K562 (cell line): Measurements from ENCODE around the gene RBM18. TPM values are rescaled to one million over a fixed set of nuclear protein-coding genes. Genes with fewer than 3 reads are reported as not detected.

Experiments used
- ATAC-seq: fragments of 200-7000 bp; cut with Tn5 transposase; 3 replicates; pipeline ENCODE4 v1.9.1; 2020; ENCODE audit warnings: moderate library complexity
- BruUV-seq: library from RNA; stranded (reverse); fragments of 400-500 nt; replicated peaks from 2 replicates; lab custom pipeline; 2021; lab: Mats Ljungman, UMichigan
- CTCF ChIA-PET: fragments of 300-600 bp; formaldehyde crosslinking; extraction: SDS; loops from one replicate; lab custom pipeline; 2021; ENCODE audit warnings: low intra/inter-chr PET ratio; lab: Yijun Ruan, JAX
- POLR2A ChIA-PET: fragments of 300-600, 350-650 bp; sonication (Branson Sonifier 250); formaldehyde crosslinking; extraction: SDS; loops from one replicate; lab custom pipeline; 2021; ENCODE audit warnings: antibody characterized with exemption, inconsistent platforms; lab: Yijun Ruan, JAX
- DNase-seq, 4 experiments: peaks; one replicate each; pipeline versions ENCODE4 v3.0.0 to v3.0.0-alpha.2; 2011 to 2018; ENCODE audit warnings: low spot score in 3 of 4, mixed read lengths in 3 of 4; ENCODE audit errors: extremely low read depth in 1 of 4
- FAIRE-seq: peaks from 2 replicates; lab custom pipeline; 2011; peaks lifted over from hg19 to GRCh38; lab: Jason Lieb, UNC
- H2AFZ ChIP-seq: 2 replicates; pipeline ENCODE4 v1.6.0; 2011; ENCODE audit warnings: low read depth, low read length, control low read depth, inconsistent platforms
- H3K27ac ChIP-seq: fragments of 200-600 bp; 3 replicates; pipeline ENCODE4 v1.8.0; 2011; ENCODE audit warnings: low read depth, mild to moderate bottlenecking, control low read depth, inconsistent platforms, low read length, moderate library complexity, mixed read lengths; ENCODE audit errors: extremely low read depth
- H3K27me3 ChIP-seq, 2 experiments: fragments of 300-600 bp in 1 of 2; 2 replicates in 1 of 2; 3 replicates in 1 of 2; pipeline versions ENCODE4 v1.6.0 to v1.8.0; 2011; ENCODE audit warnings: inconsistent platforms in 2 of 2, low read length in 2 of 2, mild to moderate bottlenecking in 1 of 2, mixed read lengths in 1 of 2, moderate library complexity in 1 of 2; ENCODE audit not compliant: control insufficient read depth in 2 of 2, insufficient read depth in 2 of 2
- H3K36me3 ChIP-seq: fragments of 300-600 bp; 3 replicates; pipeline ENCODE4 v1.8.0; 2011; ENCODE audit warnings: mild to moderate bottlenecking, low read length, inconsistent platforms; ENCODE audit not compliant: control insufficient read depth, insufficient read depth
- H3K4me1 ChIP-seq, 2 experiments: fragments of 200-600 bp in 1 of 2; replicated peaks in 1 of 2; 2 replicates in 1 of 2; 3 replicates in 1 of 2; pipeline versions ENCODE4 v1.5.1 to v1.8.0; 2011; ENCODE audit warnings: inconsistent platforms in 2 of 2, low read length in 2 of 2, mild to moderate bottlenecking in 1 of 2, mixed read lengths in 1 of 2, moderate library complexity in 1 of 2; ENCODE audit not compliant: control insufficient read depth in 2 of 2, insufficient read depth in 2 of 2
- H3K4me2 ChIP-seq: 2 replicates; pipeline ENCODE4 v1.6.1; 2011; ENCODE audit warnings: low read length, control low read depth, inconsistent platforms, mixed read lengths; ENCODE audit not compliant: insufficient read depth
- H3K4me3 ChIP-seq: fragments of 200-600 bp; sonication (generic), shearing (Covaris generic); 2 replicates; pipeline ENCODE4 v1.5.1; 2016; ENCODE audit warnings: control low read depth, inconsistent platforms
- H3K79me2 ChIP-seq: fragments of 200-600 bp; 3 replicates; pipeline ENCODE4 v1.8.0; 2011; ENCODE audit warnings: low read length, inconsistent platforms; ENCODE audit not compliant: control insufficient read depth, insufficient read depth
- H3K9ac ChIP-seq, 2 experiments: 2 replicates each; pipeline versions ENCODE4 v1.6.0 to v1.6.1; 2011; ENCODE audit warnings: low read depth in 2 of 2, low read length in 2 of 2, control low read depth in 1 of 2, inconsistent platforms in 1 of 2, mild to moderate bottlenecking in 1 of 2, mixed read lengths in 1 of 2; ENCODE audit not compliant: insufficient read depth in 1 of 2
- H3K9me1 ChIP-seq: one replicate; pipeline ENCODE4 v1.6.0; 2011; ENCODE audit warnings: inconsistent platforms, mild to moderate bottlenecking, low read length, moderate library complexity; ENCODE audit not compliant: control insufficient read depth, insufficient read depth
- H3K9me3 ChIP-seq: replicated peaks from 2 replicates; pipeline ENCODE4 v1.5.1; 2011; ENCODE audit warnings: low read depth, low read length, inconsistent platforms; ENCODE audit not compliant: control insufficient read depth, insufficient read depth
- H4K20me1 ChIP-seq: replicated peaks from 2 replicates; pipeline ENCODE4 v1.6.1; 2011; ENCODE audit warnings: low read length, inconsistent platforms, mixed read lengths; ENCODE audit not compliant: control insufficient read depth, insufficient read depth
- BRCA1 ChIP-seq, 2 experiments: fragments of 450-650 bp in 1 of 2; sonication (generic) in 1 of 2; formaldehyde crosslinking in 1 of 2; IDR thresholded peaks; 2 replicates each; pipeline versions ENCODE4 v1.5.0 to v1.6.1; 2017 to 2020; ENCODE audit warnings: mild to moderate bottlenecking in 1 of 2, missing genetic modification reagents in 1 of 2
- FOSL1 ChIP-seq: fragments of 200-800 bp; sonication (Bioruptor generic); conservative IDR thresholded peaks from 2 replicates; pipeline ENCODE4 v1.6.1; 2016; ENCODE audit warnings: missing genetic modification characterization, missing compliant biosample characterization
- GATA2 ChIP-seq: sonication (generic); formaldehyde crosslinking; IDR thresholded peaks from 2 replicates; pipeline ENCODE4 v1.4.0; 2020; ENCODE audit warnings: mild to moderate bottlenecking, missing genetic modification reagents
- NBN ChIP-seq: fragments of 450-650 bp; IDR thresholded peaks from 2 replicates; pipeline ENCODE4 v1.6.1; 2016; ENCODE audit warnings: low read depth, mild to moderate bottlenecking
- NCOA4 ChIP-seq: fragments of 450-650 bp; IDR thresholded peaks from 2 replicates; pipeline ENCODE4 v1.6.1; 2018; ENCODE audit warnings: mild to moderate bottlenecking; ENCODE audit not compliant: partially characterized antibody
- NR1H2 ChIP-seq: sonication (generic); formaldehyde crosslinking; IDR thresholded peaks from 2 replicates; pipeline ENCODE4 v1.4.0; 2020; ENCODE audit warnings: mild to moderate bottlenecking, missing genetic modification reagents
- RBM15 ChIP-seq: fragments of 200-400 bp; formaldehyde crosslinking; IDR thresholded peaks from 2 replicates; pipeline ENCODE4 v1.6.1; 2018; ENCODE audit warnings: mild to moderate bottlenecking, low read length, moderate library complexity; ENCODE audit not compliant: insufficient read depth
- RBM17 ChIP-seq: fragments of 200-400 bp; formaldehyde crosslinking; IDR thresholded peaks from 2 replicates; pipeline ENCODE4 v1.6.1; 2017; ENCODE audit warnings: low read depth, mild to moderate bottlenecking, low read length, borderline replicate concordance
- RBM34 ChIP-seq: fragments of 200-400 bp; formaldehyde crosslinking; IDR thresholded peaks from 2 replicates; pipeline ENCODE4 v1.6.1; 2018; ENCODE audit warnings: low read length, borderline replicate concordance; ENCODE audit not compliant: insufficient read depth
- YY1 ChIP-seq, 3 experiments: IDR thresholded peaks; 2 replicates each; pipeline ENCODE4 v1.6.1; 2011; ENCODE audit warnings: low read length in 2 of 3, mild to moderate bottlenecking in 2 of 3, moderate library complexity in 2 of 3, borderline replicate concordance in 1 of 3, control low read depth in 1 of 3, low read depth in 1 of 3; ENCODE audit not compliant: insufficient read depth in 3 of 3, insufficient replicate concordance in 2 of 3, control insufficient read depth in 1 of 3, insufficient read length in 1 of 3; ENCODE audit errors: extremely low read depth in 1 of 3
- ZNF253 ChIP-seq: fragments of 250-450 bp; sonication (Bioruptor Pico); conservative IDR thresholded peaks from 2 replicates; pipeline ENCODE4 v1.6.1; 2021; ENCODE audit warnings: mild to moderate bottlenecking
- WGBS: fragments of 100-300 bp; shearing (Covaris generic); methylation state at CpG from one replicate; pipeline ENCODE4 v1.1.6; 2016; ENCODE audit warnings: low coverage, mixed read lengths; ENCODE audit not compliant: insufficient coverage; ENCODE audit errors: missing lambda C conversion rate; 5-methylcytosine and 5-hydroxymethylcytosine counted together
- in situ Hi-C: fragments of 300-500 bp; cut with MboI; formaldehyde crosslinking; loops from 4 replicates; pipeline ENCODE4 v1.15.0; 2018; ENCODE audit warnings: inconsistent platforms, mixed read lengths
- intact Hi-C: fragments of 100-400 bp; cut with micrococcal nuclease; formaldehyde crosslinking; loops from 2 replicates; pipeline ENCODE4 v1.14.2; 2022
- polyA plus RNA-seq, 8 experiments: library from polyadenylated mRNA; depleted of rRNA in 4 of 8; stranded (reverse) in 5 of 8; unstranded in 3 of 8; fragments of >200 nt; fragmentation: Nextera tagmentation in 2 of 8; fragmentation: Illumina TruSeq in 1 of 8; extraction: Ambion mirVana in 2 of 8; extraction: Trizol in 1 of 8; gene quantifications; 2 replicates each; pipeline versions ENCODE4 v1.2.1 to v1.2.3, GENCODE V29; 2011 to 2014; ENCODE audit warnings: inconsistent platforms in 1 of 8, missing spikeins in 1 of 8
- total RNA-seq, 7 experiments: library from RNA; depleted of rRNA in 6 of 7; stranded (reverse); fragments of >200 nt in 6 of 7; fragmentation: Illumina TruSeq in 2 of 7; extraction: Trizol in 2 of 7; gene quantifications; 2 replicates each; pipeline versions ENCODE4 v1.2.1 to v1.2.3, GENCODE V29; 2011 to 2021; ENCODE audit warnings: low replicate concordance in 1 of 7
- TF ChIP-seq, protein P1 (sequence below): sonication (generic); formaldehyde crosslinking; IDR thresholded peaks from 2 replicates; pipeline ENCODE4 v1.8.1; 2023; ENCODE audit warnings: mild to moderate bottlenecking, missing genetic modification reagents
- TF ChIP-seq, protein P2 (sequence below): fragments of 450-650 bp; IDR thresholded peaks from 2 replicates; pipeline ENCODE4 v1.6.1; 2016
- TF ChIP-seq, protein P3 (sequence below): IDR thresholded peaks from 3 replicates; pipeline ENCODE4 v1.6.1; 2011; ENCODE audit warnings: borderline replicate concordance, mild to moderate bottlenecking; ENCODE audit not compliant: insufficient read length, insufficient read depth
- TF ChIP-seq, protein P4 (sequence below): fragments of 450-650 bp; IDR thresholded peaks from one replicate; pipeline ENCODE4 v1.6.1; 2018; ENCODE audit warnings: mild to moderate bottlenecking, moderate library complexity; ENCODE audit not compliant: partially characterized antibody

RBM18 gene
- total and polyA plus RNA-seq, 9 of the 15 experiments (the other 6 are each of a cell fraction or from before 2014, with no cell fraction given): 7.9 to 86.3 (median 34.0) TPM

DNA sequence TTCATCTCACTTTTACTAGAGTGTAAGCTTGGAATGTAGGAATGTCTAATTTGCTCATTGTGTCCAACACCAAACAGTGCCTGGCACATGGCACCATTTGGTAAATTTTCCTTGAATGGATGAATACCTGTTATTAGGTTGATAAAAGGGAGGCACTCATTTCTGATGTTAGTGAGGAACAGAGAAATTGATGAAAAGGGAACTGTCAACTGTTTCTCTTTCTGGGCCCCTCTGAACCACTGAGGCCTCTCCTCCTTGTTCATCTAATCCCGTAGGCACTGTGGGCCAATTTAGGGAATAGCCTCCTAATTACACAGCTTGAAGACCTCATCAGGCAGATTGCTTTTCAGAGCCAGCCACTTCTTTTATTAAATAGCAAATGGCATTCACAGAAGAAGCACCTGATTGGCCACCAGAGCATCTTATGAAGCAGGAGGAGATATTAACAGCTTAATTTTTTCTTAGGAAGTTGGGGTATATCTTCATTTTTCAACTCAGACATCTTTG, 22.6 kb upstream of the RBM18 start (continued):
- TF ChIP-seq, protein P1, sequence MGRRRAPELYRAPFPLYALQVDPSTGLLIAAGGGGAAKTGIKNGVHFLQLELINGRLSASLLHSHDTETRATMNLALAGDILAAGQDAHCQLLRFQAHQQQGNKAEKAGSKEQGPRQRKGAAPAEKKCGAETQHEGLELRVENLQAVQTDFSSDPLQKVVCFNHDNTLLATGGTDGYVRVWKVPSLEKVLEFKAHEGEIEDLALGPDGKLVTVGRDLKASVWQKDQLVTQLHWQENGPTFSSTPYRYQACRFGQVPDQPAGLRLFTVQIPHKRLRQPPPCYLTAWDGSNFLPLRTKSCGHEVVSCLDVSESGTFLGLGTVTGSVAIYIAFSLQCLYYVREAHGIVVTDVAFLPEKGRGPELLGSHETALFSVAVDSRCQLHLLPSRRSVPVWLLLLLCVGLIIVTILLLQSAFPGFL (CRISPR knock-in tag): no peak

DNA sequence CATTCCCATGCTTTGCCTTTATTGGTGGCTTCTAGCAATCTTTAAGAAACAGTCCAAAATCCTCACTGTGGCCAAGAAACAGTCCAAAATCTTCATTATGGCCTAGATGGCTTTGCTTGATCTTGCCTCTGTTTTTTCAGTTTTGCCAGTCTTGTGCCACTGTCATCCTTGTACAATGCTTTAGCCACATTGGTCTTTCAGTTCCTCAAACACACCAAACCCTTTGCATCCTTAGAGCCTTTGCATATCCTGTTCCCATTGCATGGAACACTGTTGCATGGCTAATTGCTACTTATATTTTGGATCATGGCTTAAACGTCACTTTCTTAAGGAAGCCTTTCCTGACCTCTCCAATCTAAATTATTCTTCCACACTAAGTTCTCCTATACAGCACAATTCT, 22.1 kb upstream of the RBM18 start:
- DNase-seq (no peak), FAIRE-seq (no peak), ATAC-seq (no peak)
- intact Hi-C loops (no loop called here), in situ Hi-C loops (no loop called here)
- 75% methylated on average over 1 of the region's 1 CpG for WGBS
- Histone ChIP-seq H3K4me1 (no peaks in the 10 kb centered on the region), H2AFZ (no peak overlapping the region), H3K9ac (no peak overlapping the region), H3K27ac (no peak overlapping the region), H3K4me3 (no peak overlapping the region), H3K27me3 (no peaks in the 10 kb centered on the region), H3K36me3 (peaks cover 93% of the 10 kb centered on the region), H3K9me1 (no peaks in the 10 kb centered on the region), H3K9me3 (no peaks in the 10 kb centered on the region), H3K79me2 (peaks cover 8% of the 10 kb centered on the region; the same call in 1 of the 3 replicates), H3K4me2 (no peak overlapping the region), H4K20me1 (no peaks in the 10 kb centered on the region)
- POLR2A ChIA-PET: interaction anchor here (0.7 kb wide), 1 partner anchor 58 kb away, joined by 3 read pairs; the partner anchor contains the start of gene LHX6
- CTCF ChIA-PET: no interaction called here
- no TSS peak for BruUV-seq
- no peak for TF ChIP-seq RBM15
- TF ChIP-seq YY1 (IDR thresholded peaks at IDR 0.05; ENCODE audit: borderline replicate concordance in 1 of 3, control insufficient read depth in 1 of 3, extremely low read depth in 1 of 3, insufficient read depth in 3 of 3, insufficient read length in 1 of 3, insufficient replicate concordance in 2 of 3, low read depth in 1 of 3, low read length in 2 of 3): no peak
- TF ChIP-seq NBN: no peak
- TF ChIP-seq FOSL1 (tag): no peak
- no peak for TF ChIP-seq ZNF253 (CRISPR knock-in tag)
- TF ChIP-seq BRCA1 (IDR thresholded peaks at IDR 0.05): no peak
- no peak for TF ChIP-seq BRCA1 (CRISPR knock-in tag; IDR thresholded peaks at IDR 0.05)
- TF ChIP-seq NR1H2 (CRISPR knock-in tag): no peak
- TF ChIP-seq, protein P2, sequence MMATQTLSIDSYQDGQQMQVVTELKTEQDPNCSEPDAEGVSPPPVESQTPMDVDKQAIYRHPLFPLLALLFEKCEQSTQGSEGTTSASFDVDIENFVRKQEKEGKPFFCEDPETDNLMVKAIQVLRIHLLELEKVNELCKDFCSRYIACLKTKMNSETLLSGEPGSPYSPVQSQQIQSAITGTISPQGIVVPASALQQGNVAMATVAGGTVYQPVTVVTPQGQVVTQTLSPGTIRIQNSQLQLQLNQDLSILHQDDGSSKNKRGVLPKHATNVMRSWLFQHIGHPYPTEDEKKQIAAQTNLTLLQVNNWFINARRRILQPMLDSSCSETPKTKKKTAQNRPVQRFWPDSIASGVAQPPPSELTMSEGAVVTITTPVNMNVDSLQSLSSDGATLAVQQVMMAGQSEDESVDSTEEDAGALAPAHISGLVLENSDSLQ: no peak
- TF ChIP-seq, protein P3, sequence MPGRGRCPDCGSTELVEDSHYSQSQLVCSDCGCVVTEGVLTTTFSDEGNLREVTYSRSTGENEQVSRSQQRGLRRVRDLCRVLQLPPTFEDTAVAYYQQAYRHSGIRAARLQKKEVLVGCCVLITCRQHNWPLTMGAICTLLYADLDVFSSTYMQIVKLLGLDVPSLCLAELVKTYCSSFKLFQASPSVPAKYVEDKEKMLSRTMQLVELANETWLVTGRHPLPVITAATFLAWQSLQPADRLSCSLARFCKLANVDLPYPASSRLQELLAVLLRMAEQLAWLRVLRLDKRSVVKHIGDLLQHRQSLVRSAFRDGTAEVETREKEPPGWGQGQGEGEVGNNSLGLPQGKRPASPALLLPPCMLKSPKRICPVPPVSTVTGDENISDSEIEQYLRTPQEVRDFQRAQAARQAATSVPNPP: no peak
- no peak for TF ChIP-seq RBM17
- TF ChIP-seq RBM34: no peak
- no peak for TF ChIP-seq NCOA4
- TF ChIP-seq, protein P4, sequence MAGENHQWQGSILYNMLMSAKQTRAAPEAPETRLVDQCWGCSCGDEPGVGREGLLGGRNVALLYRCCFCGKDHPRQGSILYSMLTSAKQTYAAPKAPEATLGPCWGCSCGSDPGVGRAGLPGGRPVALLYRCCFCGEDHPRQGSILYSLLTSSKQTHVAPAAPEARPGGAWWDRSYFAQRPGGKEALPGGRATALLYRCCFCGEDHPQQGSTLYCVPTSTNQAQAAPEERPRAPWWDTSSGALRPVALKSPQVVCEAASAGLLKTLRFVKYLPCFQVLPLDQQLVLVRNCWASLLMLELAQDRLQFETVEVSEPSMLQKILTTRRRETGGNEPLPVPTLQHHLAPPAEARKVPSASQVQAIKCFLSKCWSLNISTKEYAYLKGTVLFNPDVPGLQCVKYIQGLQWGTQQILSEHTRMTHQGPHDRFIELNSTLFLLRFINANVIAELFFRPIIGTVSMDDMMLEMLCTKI: no peak
- TF ChIP-seq GATA2: no peak
